HFF-Myc (cell line): ENCODE measurements around the gene PLG.
"Not testable (repeated sequence)": the region's sequence is repeated elsewhere in the genome, so short reads cannot be mapped to it uniquely, and the experiment has no call there.

ENCODE experiments used
- DNase-seq: peaks from one replicate; pipeline ENCODE4 v3.0.0-alpha.2; 2011; ENCODE audit warnings: low read depth; ENCODE audit errors: extremely low read depth
- H3K4me3 ChIP-seq: replicated peaks from 2 replicates; pipeline ENCODE4 v1.5.1; 2011; ENCODE audit warnings: low read depth, mild to moderate bottlenecking, control low read depth, low read length
- CTCF ChIP-seq: IDR thresholded peaks from 2 replicates; pipeline ENCODE4 v1.5.1; 2012; ENCODE audit warnings: mild to moderate bottlenecking, low read depth, low read length, control low read depth; ENCODE audit errors: missing control alignments

The PLG gene

GRCh38 chr6:160798625-160799024, 96.6 kb downstream of the PLG start:
- H3K4me3 ChIP-seq = no peak overlapping the region
- no peak for TF ChIP-seq CTCF
- DNase-seq = no peak

- H3K4me3 ChIP-seq = no peak overlapping the region
- TF ChIP-seq CTCF = no peak
- no peak for DNase-seq
These were observed 97.9 kb downstream of the PLG start for GRCh38 chr6:160799801-160800506.

- H3K4me3 ChIP-seq = no peak overlapping the region
- DNase-seq = no peak
- TF ChIP-seq CTCF = no peak
These were observed 99.4 kb downstream of the PLG start for GRCh38 chr6:160801418-160801817.

- not testable (repeated sequence) for DNase-seq, H3K4me3 ChIP-seq
These were observed 100.0 kb downstream of the PLG start for GRCh38 chr6:160802049-160802448.
